ENCODE measurements around the gene MAGI1. TPM values are rescaled to one million over a fixed set of nuclear protein-coding genes. Genes with fewer than 3 reads are reported as not detected.

Gene MAGI1
- total and polyA plus RNA-seq, 2 donors (not counting 1 experiment from before 2014, with no cell fraction given): 0.10 to 0.22 TPM

GRCh38 chr3:65619451-65619881, 419.3 kb downstream of the MAGI1 start:
- 0% methylated on average over 2 of the region's 5 CpGs for WGBS (ENCODE audit: insufficient coverage)
- Mint-ChIP-seq H3K9me3 (ENCODE audit: insufficient read depth) (peaks cover 2% of the 10 kb centered on the region), H3K4me3 (no peak overlapping the region), H3K27me3 (no peaks in the 10 kb centered on the region), H3K4me1 (no peaks in the 10 kb centered on the region), H3K27ac (no peak overlapping the region)
- Histone ChIP-seq H3K9me3 (ENCODE audit: control extremely low read depth in 1 of 3, control insufficient read depth in 2 of 3, insufficient read depth in 1 of 3, low read length in 2 of 3) (no peaks in the 10 kb centered on the region), H3K4me1 (ENCODE audit: control insufficient read depth in 2 of 2, insufficient read depth in 2 of 2, low read length in 2 of 2) (no peaks in the 10 kb centered on the region), H2AFZ (ENCODE audit: insufficient read depth, low read depth, low read length, poor library complexity, severe bottlenecking) (no peak overlapping the region), H3K9ac (ENCODE audit: low read length) (no peak overlapping the region), H3K27me3 (replicated peaks in 1 of 4; ENCODE audit: control extremely low read depth in 1 of 4, control insufficient read depth in 3 of 4, insufficient read depth in 4 of 4, low read length in 3 of 4) (no peaks in the 10 kb centered on the region), H4K20me1 (ENCODE audit: control insufficient read depth, insufficient read depth, low read length, poor library complexity, severe bottlenecking) (no peaks in the 10 kb centered on the region), H3K36me3 (replicated peaks in 1 of 2; ENCODE audit: control extremely low read depth in 1 of 2, control insufficient read depth in 1 of 2, extremely low read depth in 1 of 2, insufficient read depth in 2 of 2, low read length in 1 of 2) (no peaks in the 10 kb centered on the region), H3K27ac (ENCODE audit: low read length in 2 of 2) (no peak overlapping the region), H3K4me3 (ENCODE audit: control extremely low read depth in 1 of 5, extremely low read depth in 1 of 5, insufficient read depth in 1 of 5, low read depth in 2 of 5, low read length in 4 of 5) (no peak overlapping the region), H3K79me2 (ENCODE audit: control insufficient read depth, insufficient read depth, low read length) (no peaks in the 10 kb centered on the region), H3K4me2 (replicated peaks; ENCODE audit: low read depth, low read length, poor library complexity, severe bottlenecking) (no peak overlapping the region)
- no peak for DNase-seq
- POLR2A ChIA-PET: no interaction called here
- CTCF ChIA-PET: no interaction called here
- TF ChIP-seq EZH2 (IDR thresholded peaks at IDR 0.05; ENCODE audit: borderline replicate concordance, insufficient read depth, low read depth, low read length, poor library complexity, severe bottlenecking) (no peak), CTCF (IDR thresholded peaks at IDR 0.05) (no peak)
- no peak for ATAC-seq (ENCODE audit: low read depth)
- intact Hi-C loops (cut with micrococcal nuclease): no loop called here

GRCh38 chr3:65618599-65618998, 420.1 kb downstream of the MAGI1 start:
- Histone ChIP-seq H3K79me2 (ENCODE audit: control insufficient read depth, insufficient read depth, low read length) (no peaks in the 10 kb centered on the region), H3K9me3 (ENCODE audit: control extremely low read depth in 1 of 3, control insufficient read depth in 2 of 3, insufficient read depth in 1 of 3, low read length in 2 of 3) (no peaks in the 10 kb centered on the region), H3K27ac (ENCODE audit: low read length in 2 of 2) (no peak overlapping the region), H4K20me1 (ENCODE audit: control insufficient read depth, insufficient read depth, low read length, poor library complexity, severe bottlenecking) (no peaks in the 10 kb centered on the region), H3K9ac (ENCODE audit: low read length) (no peak overlapping the region), H3K27me3 (replicated peaks in 1 of 4; ENCODE audit: control extremely low read depth in 1 of 4, control insufficient read depth in 3 of 4, insufficient read depth in 4 of 4, low read length in 3 of 4) (no peaks in the 10 kb centered on the region), H3K4me2 (replicated peaks; ENCODE audit: low read depth, low read length, poor library complexity, severe bottlenecking) (no peak overlapping the region), H3K36me3 (replicated peaks in 1 of 2; ENCODE audit: control extremely low read depth in 1 of 2, control insufficient read depth in 1 of 2, extremely low read depth in 1 of 2, insufficient read depth in 2 of 2, low read length in 1 of 2) (no peaks in the 10 kb centered on the region), H3K4me1 (ENCODE audit: control insufficient read depth in 2 of 2, insufficient read depth in 2 of 2, low read length in 2 of 2) (no peaks in the 10 kb centered on the region), H3K4me3 (ENCODE audit: control extremely low read depth in 1 of 5, extremely low read depth in 1 of 5, insufficient read depth in 1 of 5, low read depth in 2 of 5, low read length in 4 of 5) (no peak overlapping the region), H2AFZ (ENCODE audit: insufficient read depth, low read depth, low read length, poor library complexity, severe bottlenecking) (no peak overlapping the region)
- WGBS (ENCODE audit: insufficient coverage): no CpG with 5 or more reads among the region's 1 CpG
- ChIA-PET POLR2A (no interaction called here), CTCF (no interaction called here)
- Mint-ChIP-seq H3K9me3 (ENCODE audit: insufficient read depth) (no peaks in the 10 kb centered on the region), H3K27me3 (no peaks in the 10 kb centered on the region), H3K4me3 (no peak overlapping the region), H3K4me1 (no peaks in the 10 kb centered on the region), H3K27ac (no peak overlapping the region)
- no peak for DNase-seq
- no peak for ATAC-seq (ENCODE audit: low read depth)
- intact Hi-C loops (cut with micrococcal nuclease): no loop called here
- TF ChIP-seq CTCF (IDR thresholded peaks at IDR 0.05) (no peak), EZH2 (IDR thresholded peaks at IDR 0.05; ENCODE audit: borderline replicate concordance, insufficient read depth, low read depth, low read length, poor library complexity, severe bottlenecking) (no peak)
